Measurements from ENCODE around the gene DPYSL4. TPM values are rescaled to one million over a fixed set of nuclear protein-coding genes. Genes with fewer than 3 reads are reported as not detected.

The DPYSL4 gene
- polyA plus RNA-seq, 3 donors = 0.08 TPM; not detected in 2

DNA sequence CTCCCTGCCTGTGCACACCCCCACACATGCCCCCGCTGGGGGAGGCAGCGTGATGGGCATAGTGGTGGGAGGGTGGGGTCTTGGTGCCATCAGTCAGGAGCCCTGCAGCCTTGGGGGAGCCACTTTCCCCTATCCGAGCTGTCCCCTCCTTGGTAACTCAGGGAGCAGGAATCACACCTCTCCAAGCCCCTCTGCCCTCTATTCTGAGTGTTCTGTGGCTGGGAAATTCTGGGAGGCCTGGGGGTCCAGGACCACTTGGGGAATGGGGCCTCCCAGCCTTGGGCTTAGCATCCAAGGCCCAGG, 11.3 kb downstream of the DPYSL4 start:
- Histone ChIP-seq H3K4me1 (ENCODE audit: control insufficient read depth in 1 of 2, insufficient read depth in 2 of 2, low read length in 2 of 2) (no peaks in the 10 kb centered on the region), H3K36me3 (replicated peaks in 1 of 2; ENCODE audit: control insufficient read depth in 1 of 2, insufficient read depth in 2 of 2, low read length in 2 of 2) (no peaks in the 10 kb centered on the region), H3K4me3 (replicated peaks in 1 of 3; ENCODE audit: low read depth in 2 of 3, low read length in 3 of 3) (no peak overlapping the region), H4K20me1 (ENCODE audit: insufficient read depth, low read length) (no peaks in the 10 kb centered on the region), H3K9ac (ENCODE audit: insufficient read depth, low read length, poor library complexity, severe bottlenecking) (no peak overlapping the region), H3K4me2 (replicated peaks; ENCODE audit: extremely low read depth, low read length, poor library complexity, severe bottlenecking) (no peak overlapping the region), H3K27ac (ENCODE audit: low read depth in 1 of 2, low read length in 2 of 2) (no peak overlapping the region), H3K9me3 (replicated peaks in 1 of 2; ENCODE audit: control insufficient read depth in 1 of 2, insufficient read depth in 1 of 2, low read length in 2 of 2) (no peaks in the 10 kb centered on the region), H3K27me3 (ENCODE audit: control insufficient read depth in 2 of 2, insufficient read depth in 2 of 2, low read length in 2 of 2) (no peaks in the 10 kb centered on the region), H3K79me2 (ENCODE audit: insufficient read depth, low read length) (no peaks in the 10 kb centered on the region), H2AFZ (ENCODE audit: insufficient read depth, low read depth, low read length, poor library complexity, severe bottlenecking) (no peak overlapping the region)
- Mint-ChIP-seq H3K4me3 (no peak overlapping the region), H3K4me1 (no peaks in the 10 kb centered on the region), H3K27ac (no peak overlapping the region), H3K9me3 (no peaks in the 10 kb centered on the region), H3K36me3 (no peaks in the 10 kb centered on the region), H3K27me3 (ENCODE audit: low read depth in 3 of 3) (peaks cover 1 to 4% (median 2%) of the 10 kb centered on the region in 3 donors)
- TF ChIP-seq, protein P1, sequence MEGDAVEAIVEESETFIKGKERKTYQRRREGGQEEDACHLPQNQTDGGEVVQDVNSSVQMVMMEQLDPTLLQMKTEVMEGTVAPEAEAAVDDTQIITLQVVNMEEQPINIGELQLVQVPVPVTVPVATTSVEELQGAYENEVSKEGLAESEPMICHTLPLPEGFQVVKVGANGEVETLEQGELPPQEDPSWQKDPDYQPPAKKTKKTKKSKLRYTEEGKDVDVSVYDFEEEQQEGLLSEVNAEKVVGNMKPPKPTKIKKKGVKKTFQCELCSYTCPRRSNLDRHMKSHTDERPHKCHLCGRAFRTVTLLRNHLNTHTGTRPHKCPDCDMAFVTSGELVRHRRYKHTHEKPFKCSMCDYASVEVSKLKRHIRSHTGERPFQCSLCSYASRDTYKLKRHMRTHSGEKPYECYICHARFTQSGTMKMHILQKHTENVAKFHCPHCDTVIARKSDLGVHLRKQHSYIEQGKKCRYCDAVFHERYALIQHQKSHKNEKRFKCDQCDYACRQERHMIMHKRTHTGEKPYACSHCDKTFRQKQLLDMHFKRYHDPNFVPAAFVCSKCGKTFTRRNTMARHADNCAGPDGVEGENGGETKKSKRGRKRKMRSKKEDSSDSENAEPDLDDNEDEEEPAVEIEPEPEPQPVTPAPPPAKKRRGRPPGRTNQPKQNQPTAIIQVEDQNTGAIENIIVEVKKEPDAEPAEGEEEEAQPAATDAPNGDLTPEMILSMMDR (IDR thresholded peaks at IDR 0.05) = no peak
- no CpG with 5 or more reads among the region's 3 CpGs for WGBS (ENCODE audit: insufficient coverage)
- intact Hi-C loops (cut with micrococcal nuclease) = no loop called here
- no peak for DNase-seq

DNA sequence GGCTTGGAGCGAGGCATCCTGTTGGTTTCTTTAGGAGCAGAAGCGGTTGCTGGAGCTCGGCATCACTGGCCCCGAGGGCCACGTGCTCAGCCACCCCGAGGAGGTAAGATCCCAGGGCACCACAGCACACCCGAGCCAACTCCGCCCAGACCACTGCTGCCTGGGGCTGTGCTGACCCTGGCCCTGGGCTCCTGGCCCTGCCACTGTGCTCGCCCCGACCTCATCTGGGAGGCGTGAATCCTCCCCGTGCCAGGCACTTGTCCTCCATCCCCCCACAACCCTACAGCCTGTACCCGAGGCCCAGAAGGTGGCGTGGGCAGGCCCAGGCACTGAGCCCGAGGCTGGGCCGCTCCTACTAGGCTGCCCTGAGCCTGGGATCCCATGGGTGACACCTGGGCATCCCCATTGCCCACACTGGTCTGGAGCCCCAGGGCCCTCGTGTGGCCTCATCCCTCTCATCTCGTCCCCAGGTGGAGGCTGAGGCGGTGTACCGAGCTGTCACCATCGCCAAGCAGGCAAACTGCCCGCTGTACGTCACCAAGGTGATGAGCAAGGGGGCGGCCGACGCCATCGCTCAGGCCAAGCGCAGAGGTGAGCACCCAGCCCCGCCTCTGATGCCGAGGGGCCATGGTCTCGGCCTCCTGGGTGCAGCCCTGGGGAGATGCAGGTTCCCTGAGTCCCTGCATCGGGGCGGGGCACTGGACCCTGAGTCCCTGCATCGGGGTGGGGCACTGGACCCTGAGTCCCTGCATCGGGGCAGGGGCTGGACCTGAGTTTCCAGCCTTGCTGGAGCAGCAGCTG, 11.8 kb downstream of the DPYSL4 start:
- Mint-ChIP-seq H3K4me3 (no peak overlapping the region), H3K9me3 (no peaks in the 10 kb centered on the region), H3K27me3 (ENCODE audit: low read depth in 3 of 3) (peaks cover 1 to 4% (median 2%) of the 10 kb centered on the region in 3 donors), H3K27ac (no peak overlapping the region), H3K36me3 (no peaks in the 10 kb centered on the region), H3K4me1 (no peaks in the 10 kb centered on the region)
- H3K4me3 ChIP-seq (replicated peaks in 1 of 3; ENCODE audit: low read depth in 2 of 3, low read length in 3 of 3) = no peak overlapping the region
- H3K27me3 ChIP-seq (ENCODE audit: control insufficient read depth in 2 of 2, insufficient read depth in 2 of 2, low read length in 2 of 2) = no peaks in the 10 kb centered on the region
- no peak overlapping the region for H3K4me2 ChIP-seq (replicated peaks; ENCODE audit: extremely low read depth, low read length, poor library complexity, severe bottlenecking)
- H4K20me1 ChIP-seq (ENCODE audit: insufficient read depth, low read length) = no peaks in the 10 kb centered on the region
- no peak for DNase-seq
- H3K27ac ChIP-seq (ENCODE audit: low read depth in 1 of 2, low read length in 2 of 2) = no peak overlapping the region
- no peaks in the 10 kb centered on the region for H3K9me3 ChIP-seq (replicated peaks in 1 of 2; ENCODE audit: control insufficient read depth in 1 of 2, insufficient read depth in 1 of 2, low read length in 2 of 2)
- intact Hi-C loops (cut with micrococcal nuclease) = no loop called here
- no peaks in the 10 kb centered on the region for H3K4me1 ChIP-seq (ENCODE audit: control insufficient read depth in 1 of 2, insufficient read depth in 2 of 2, low read length in 2 of 2)
- no peaks in the 10 kb centered on the region for H3K36me3 ChIP-seq (replicated peaks in 1 of 2; ENCODE audit: control insufficient read depth in 1 of 2, insufficient read depth in 2 of 2, low read length in 2 of 2)
- H3K9ac ChIP-seq (ENCODE audit: insufficient read depth, low read length, poor library complexity, severe bottlenecking) = no peak overlapping the region
- no peaks in the 10 kb centered on the region for H3K79me2 ChIP-seq (ENCODE audit: insufficient read depth, low read length)
- no peak overlapping the region for H2AFZ ChIP-seq (ENCODE audit: insufficient read depth, low read depth, low read length, poor library complexity, severe bottlenecking)
- 94% methylated on average over 34 of the region's 35 CpGs for WGBS (ENCODE audit: insufficient coverage)
- TF ChIP-seq, protein P1 (IDR thresholded peaks at IDR 0.05) = no peak
